ENCODE data around the gene BSG.

- TF ChIP-seq CTCF (IDR thresholded peaks at IDR 0.05) (peak in 1 of 6 experiments; percentile 18), POLR2AphosphoS5 (IDR thresholded peaks at IDR 0.05) (no peak), POLR2A (IDR thresholded peaks at IDR 0.05) (no peak)
These were observed 55.8 kb downstream of the BSG start for GRCh38 chr19:628168-628567.
